HG02943 (cell line): ENCODE results near the gene ALDH1A2.
"Not testable (repeated sequence)": the region's sequence is repeated elsewhere in the genome, so short reads cannot be mapped to it uniquely, and the experiment has no call there.

Source experiments
- ATAC-seq: cut with Tn5 transposase; IDR thresholded peaks from one replicate; pipeline ENCODE4 v1.9.1; 2021; ENCODE audit warnings: mild to moderate bottlenecking, low read depth, moderate library complexity; ENCODE audit not compliant: unreplicated experiment

ALDH1A2 gene

DNA sequence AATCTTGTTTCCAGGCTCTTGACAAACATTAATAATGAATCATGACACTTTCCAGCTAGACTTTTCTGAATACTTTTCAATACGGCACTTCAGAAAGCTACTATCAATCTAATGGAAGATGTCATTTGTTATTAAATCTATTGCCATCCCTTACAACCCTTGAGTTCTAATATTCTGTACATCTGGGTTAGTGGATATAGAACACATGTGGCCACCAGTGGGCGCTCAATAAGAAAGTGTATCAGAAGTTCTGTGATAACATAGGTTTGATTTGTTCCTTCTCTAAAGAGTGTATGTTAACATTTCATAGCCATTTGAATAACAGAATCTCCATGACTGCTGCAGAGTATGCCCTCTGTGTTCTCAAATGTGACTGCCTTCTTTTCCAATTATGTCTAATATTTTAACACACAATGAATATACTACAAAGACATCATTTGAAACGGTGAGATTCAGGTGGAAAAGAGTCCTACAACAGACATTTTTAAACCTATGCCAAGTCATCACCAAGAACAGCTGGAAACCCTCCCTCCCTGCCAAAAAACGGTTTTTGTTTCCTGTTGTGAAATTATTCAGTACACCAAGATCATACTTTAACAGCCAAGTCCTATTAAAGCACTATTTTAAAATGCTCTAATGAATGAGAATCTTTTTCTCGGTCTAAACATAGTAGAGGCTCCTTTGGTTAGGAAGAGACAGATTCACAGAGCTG, 22.2 kb downstream of the ALDH1A2 start:
- no peak for ATAC-seq

DNA sequence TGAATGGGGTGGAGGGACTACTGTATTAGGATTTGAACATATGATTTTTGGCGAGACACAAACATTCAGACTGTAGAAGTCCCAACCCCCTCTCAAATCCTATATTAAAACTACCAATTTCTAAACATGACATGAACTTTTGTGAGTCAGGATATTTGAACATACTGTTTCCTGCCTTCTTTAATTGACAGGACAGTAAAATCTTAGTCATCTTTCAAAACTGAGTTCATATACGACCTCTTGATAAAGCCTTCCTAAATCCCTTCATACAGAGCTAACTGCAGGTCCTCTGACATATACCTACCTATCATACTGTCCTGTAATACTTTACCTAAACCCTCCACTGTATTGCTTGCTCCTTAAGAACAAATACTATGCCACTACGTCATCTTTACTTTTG, 23.5 kb downstream of the ALDH1A2 start:
- ATAC-seq: no peak

DNA sequence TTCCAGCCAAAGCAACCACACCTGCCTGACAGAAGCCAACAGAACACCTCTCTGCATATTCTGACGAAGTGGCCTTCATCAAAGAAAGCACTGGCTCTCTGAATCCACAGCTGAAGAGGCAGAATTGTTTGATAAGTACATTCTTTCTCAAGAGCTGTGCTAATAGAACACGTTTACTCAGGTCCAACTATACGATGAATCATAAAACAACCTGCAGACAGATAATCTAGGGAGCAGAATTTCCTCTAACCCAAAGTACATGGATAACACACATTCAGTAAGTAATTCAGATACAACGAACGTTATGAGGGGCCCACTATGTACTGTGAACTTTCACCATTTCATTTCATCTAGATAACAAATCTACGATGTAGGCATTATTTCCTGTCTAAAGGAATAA, 25.4 kb downstream of the ALDH1A2 start:
- no peak for ATAC-seq

DNA sequence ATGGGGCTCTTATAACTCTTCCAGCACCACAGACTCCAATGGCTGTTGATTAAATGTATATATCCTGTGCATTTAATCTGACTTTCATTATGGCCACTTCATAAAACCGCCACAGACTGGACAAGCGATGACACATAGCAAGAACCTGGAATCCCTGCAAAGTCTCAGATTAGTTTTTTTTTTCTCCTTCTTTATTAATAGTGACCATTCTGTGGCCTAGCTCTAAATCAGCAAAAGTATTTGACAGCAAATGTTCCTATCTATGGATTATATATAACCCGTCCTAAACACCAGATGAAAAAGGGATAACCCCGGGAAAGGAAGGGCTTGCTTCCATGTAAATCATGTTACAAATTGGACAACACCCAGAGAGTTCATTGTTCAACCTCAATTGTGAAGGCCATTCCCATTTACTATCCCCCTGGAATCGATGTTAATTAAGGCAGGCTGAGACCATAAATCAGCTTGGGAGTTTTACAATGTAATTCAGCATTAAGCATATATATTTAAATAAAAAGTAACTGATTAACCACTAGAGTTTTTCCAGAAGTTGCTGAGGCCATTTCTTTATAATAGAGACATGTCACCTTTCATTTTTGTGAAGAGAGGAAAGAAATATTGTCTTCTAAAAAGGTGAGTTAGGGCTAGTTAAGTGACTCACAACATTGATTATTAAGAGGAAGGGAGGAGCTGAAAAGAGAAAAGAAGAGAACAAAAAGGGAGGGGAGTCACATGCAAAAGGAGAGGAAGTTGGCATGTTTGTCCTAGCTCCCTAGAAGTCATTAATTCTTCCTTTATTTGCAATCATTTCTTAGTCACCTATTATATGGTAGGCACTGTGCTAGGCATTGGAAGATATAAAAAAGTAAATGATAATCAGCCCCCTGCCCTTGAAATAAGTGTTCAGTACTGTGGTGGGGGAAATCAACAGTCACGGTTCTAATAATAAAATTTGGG, 26.2 kb downstream of the ALDH1A2 start:
- no peak for ATAC-seq

DNA sequence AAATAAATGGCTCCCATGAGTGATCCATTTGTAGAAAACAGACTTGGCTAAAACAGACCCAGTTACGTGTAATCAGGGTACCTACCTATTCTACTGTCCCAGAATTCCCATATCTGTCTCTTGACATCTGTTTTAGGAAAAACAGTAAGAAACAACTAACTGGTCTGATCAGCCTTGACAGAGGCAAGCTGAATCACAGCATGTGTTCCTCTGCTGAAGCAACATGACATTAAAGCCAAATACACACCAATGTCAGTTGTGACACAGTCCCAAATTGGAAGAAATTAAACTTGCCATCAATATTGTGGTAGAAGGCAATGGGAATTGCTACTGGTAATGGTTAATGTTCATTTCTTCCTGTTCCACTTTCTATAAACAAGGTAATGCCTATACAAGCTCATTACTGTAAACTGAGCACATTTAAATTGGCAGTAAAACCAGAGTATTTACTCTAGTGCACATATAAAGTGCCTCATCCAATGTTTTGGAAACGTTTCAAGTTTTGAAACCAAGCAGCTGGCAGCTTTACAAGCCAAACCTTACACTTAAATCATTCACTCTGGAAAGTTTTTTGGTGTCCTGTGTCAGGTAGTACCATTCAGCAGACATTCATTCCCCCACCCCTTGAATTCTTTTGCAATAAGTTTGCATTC, 27.0 kb downstream of the ALDH1A2 start:
- no peak for ATAC-seq

DNA sequence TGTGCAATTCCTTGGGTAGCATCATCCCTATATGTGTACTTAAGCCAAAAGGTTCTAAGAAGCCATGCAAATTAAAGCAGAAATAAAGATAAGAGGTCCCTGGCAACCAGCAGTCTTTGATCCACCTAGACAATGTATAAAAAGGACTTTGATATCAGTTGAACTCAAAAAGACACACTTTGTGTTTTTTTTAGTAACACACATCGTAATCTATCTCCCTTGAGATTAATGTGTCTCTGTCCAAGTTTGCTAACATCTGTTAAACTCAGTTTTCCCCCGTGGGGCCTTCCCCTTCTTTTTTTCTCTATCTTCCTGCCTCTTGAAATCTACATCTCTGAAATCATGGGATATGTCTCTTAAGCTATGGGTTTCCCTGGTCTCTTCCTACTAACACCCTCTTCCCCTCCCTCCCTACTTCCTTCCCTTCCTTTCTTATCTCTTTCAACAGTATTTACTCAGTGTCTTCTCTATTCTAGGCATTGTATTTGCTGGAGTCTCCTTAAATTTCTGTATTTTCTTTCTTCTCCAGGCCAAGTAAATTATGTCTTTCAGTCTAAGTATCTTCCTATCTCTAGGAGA, 27.7 kb downstream of the ALDH1A2 start:
- no peak for ATAC-seq

DNA sequence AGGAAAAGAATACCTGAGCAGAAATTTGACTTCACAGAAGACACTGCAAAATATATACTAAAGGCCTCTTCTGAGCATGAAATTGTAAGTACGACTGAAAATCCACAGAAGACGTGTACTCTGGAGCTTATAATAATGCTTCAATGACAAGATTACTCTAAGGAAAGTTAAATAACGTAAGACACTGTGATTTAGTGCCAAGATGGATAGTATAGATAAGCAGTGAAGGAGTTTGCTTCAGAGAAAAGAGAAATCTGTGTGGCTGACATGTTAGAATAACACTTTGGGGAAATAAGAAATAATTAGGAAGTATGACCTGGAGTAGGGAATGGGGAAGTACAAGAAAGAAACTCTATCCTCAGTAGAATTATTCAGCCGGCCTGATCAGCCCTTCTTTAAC, 28.9 kb downstream of the ALDH1A2 start:
- no peak for ATAC-seq

DNA sequence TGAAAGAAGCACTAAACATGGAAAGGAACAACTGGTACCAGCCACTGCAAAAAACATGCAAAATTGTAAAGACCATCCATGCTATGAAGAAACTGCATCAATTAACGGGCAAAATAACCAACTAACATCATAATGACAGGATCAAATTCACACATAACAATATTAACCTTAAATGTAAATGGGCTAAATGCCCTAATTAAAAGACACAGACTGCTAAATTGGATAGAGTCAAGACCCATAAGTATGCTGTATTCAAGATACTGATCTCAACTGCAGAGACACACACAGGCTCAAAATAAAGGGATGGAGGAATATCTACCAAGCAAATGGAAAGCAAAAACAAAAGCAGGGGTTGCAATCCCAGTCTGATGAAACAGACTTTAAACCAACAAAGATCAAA, 37.1 kb downstream of the ALDH1A2 start:
- not testable (repeated sequence) for ATAC-seq

DNA sequence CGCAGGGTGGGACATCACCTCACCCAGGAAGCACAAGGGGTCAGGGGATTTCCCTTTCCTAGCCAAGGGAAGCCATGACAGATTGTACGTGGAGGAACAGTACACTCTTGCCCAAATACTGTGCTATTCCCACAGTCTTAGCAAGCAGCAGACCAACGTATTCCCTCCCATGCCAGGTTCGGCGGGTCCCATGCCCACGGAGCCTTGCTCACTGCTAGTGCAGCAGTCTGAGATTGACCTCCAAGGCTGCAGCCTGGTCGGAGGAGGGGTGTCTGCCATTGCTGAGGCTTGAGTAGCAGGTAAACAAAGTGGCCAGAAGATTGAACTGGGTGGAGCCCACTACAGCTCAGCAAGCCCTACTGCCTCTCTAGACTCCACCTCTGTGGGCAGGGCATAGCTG, 39.0 kb downstream of the ALDH1A2 start:
- ATAC-seq: no peak

DNA sequence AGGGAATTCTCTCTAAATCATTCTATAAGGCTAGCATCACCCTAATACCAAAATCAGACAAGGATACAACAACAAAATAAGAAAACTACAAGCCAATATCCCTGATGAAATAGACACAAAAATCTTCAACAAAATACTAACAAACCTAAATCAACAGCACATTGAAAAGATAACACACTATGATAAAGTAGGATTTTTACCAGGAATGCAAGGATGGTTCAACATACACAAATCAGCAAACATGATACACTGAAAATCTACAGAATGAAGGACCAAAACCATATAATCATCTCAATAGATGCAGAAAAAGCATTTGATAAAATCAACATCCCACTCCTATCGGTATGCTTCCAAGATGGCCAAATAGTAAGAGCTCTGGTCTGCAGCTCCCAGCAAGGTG, 39.5 kb downstream of the ALDH1A2 start:
- no peak for ATAC-seq

DNA sequence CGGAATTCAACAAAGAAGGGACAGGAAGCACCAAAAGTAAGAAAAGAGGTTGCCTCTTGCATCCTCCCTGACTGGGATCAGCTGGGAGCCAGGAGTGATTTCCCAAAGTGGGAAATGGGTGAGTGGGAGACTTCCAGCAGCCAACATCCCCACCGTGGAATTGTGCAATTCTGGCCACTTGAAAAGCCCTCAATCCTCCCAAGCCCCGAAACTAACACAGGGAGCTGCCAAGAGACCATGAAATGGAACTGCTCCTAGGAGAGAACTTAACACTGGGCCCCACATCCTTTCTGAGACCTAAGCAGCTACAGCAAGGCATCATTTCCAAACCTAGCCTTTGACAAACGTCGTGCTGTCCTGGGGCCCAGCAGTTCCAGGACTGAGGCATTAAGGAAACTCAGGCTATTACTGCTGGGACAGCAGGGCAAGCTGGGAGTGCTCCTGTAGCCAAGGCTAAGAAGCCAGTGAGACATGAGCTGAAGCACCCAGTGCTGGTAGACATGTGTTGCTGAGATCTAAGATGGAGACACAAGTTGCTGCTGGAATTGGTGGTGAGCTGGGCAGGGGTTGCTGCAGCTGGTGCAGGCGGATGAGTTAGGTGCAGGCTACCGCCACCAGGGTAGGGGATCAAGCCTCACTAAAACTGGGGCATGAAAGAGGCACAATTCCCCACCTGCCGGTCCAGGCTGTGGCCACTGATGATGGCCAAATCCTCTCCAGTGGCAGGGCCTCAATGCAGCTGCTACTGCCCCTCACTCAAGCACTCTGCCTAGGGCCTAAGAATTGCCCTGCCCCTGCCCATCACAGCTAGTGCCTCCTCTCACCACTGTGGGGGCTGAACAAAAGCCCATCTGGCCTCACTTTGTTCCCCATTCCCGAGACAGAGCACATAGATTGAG, 43.9 kb downstream of the ALDH1A2 start:
- no peak for ATAC-seq

DNA sequence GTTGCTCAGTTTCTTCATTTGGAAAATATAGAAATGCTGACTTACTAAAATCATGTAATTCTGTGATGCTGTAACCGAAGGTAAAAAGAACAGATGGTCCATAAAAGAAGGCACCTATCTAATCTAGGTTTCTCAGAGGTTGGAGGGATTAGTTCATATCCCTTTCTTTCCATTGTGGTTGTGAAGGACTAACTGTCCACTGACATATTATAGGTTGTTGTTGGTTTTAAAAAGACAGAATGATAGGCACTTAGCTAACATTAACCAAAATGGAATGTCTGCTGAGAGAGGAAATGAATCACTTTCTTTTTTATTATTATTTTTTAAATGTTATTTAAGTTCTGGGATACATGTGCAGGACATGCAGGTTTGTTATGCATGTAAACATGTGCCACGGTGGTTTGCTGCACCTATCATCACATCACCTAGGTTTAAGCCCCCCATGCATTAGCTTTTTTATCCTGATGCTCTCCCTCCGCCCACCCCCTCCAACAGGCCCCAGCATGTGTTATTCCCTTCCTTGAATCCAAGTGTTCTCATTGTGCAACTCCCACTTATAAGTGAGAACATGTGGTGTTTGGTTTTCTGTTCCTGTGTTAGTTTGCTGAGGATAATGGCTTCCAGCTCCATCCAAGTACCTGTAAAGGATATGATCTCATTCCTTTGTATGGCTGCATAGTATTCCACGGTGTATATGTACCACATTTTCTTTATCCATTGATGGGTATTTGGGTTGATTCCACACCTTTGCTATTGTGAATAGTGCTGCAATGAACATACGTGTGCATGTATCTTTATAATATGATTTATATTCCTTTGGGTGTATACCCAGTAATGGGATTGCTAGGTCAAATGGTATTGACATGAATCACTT, 45.8 kb downstream of the ALDH1A2 start:
- ATAC-seq: no peak

DNA sequence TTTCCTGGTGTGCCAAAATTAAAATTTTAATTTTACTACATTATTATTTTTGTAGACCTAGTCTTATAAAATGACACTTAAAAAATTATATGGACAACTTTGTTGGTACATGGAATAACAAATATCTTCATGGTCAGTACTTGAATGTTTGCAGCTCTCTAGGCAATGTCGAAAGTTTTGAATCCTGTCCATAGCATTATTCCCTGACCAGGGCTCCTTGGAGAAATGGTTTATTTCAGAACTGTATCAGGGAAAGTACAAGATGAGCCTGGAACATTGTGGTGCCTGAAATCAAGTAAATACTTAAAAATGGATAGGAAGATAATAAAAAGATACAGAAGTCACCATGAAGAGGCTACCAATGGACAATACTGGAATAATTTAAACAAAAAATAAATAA, 47.6 kb downstream of the ALDH1A2 start:
- ATAC-seq: no peak

DNA sequence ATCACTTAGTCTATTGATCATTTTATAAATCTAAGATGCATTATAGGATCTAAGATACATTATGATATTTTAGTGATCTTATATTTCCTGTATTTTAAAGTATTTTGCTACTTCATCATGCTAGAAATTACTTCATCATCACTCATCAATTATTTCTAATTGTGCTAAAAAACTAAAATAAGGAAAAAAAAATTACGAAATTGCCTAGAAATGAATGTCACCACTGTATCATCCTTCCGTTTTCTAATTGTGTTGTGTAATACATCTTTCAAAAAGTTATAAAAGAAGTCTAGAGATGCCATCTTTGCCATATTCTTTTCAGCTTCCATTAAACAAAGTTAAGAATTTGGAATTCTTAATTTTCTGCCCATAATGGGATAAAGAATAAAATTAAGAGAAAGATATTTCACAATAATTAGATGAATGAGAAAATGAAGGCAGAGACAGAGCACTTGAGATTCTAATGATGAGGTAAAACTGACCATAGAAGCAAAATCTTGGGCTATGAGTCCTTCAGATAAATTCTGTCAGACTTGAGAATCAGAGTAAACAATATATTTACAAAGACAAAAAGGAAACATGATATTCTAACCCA, 48.8 kb downstream of the ALDH1A2 start:
- no peak for ATAC-seq

DNA sequence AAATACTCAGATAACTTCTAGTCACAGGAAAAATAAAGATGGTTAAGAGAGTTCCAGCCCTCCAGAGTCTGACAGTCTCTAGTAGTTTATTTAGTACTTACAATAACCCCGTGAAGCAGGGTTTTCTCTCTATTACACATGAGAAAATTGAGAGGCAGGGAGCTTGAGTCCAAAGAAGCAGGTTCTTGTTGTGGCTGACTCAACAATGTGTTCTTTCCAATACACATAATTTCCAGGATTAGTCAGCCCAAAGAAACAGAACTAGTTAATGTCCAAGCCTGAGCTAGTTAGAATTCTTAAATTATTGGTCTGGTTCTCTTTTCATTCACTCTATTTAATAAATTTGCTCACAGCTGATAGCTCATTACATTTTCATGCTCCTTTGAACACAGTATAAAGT, 49.9 kb downstream of the ALDH1A2 start:
- no peak for ATAC-seq

DNA sequence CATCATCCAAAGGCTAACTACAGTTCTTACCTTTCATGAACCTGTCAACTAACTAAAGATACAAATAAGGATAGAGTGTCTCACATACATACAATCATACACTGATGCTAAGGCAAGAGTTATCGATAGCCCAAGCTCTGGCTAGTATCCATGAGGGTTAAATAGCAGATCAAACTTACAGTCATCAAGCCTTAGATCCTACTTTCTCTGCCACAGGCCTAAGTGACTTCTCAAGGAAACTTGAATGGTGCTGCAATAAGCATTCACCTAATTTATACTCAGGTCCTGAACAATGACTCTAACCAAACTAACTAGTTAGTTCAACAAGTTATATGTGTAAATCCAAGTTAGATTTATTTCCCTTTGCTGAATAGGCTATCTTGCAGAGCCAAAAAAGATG, 51.0 kb downstream of the ALDH1A2 start:
- ATAC-seq: no peak

DNA sequence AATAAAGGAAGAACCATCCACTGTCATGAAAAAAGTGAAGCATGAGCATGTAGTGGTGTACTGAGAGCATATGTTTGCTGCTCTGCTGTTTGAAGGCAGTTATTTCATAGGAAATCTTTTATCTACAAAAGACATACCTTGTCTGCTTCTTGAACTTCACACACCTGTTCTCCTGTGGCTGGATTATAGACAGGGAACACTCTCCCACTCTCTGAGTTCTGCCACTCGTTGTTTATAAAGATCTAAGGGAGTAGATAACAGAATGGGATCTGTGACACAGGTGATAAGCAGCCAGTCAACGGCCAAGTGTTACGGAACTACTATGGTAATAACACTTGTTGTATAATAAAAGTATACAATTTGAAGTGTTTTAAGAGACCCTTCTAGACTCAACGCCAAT, 51.5 kb downstream of the ALDH1A2 start:
- no peak for ATAC-seq

DNA sequence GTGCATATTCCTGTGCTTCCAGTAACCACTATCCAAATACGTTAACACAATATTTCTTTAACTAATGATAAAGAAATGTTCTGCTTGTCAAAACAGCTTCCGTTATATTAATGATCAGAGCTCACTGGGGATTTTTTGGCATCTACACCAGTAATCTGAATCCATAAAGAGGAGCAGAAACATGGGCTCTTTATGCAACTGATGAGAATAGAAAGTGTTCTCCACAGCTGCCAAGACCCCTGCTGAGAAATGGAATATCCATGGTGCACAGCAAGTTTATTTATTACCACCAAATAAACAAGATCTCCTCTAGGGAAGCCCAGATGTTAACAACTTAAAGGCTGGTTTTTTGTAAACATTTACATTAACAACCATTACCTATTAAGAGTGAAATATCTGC, 54.5 kb downstream of the ALDH1A2 start:
- no peak for ATAC-seq

DNA sequence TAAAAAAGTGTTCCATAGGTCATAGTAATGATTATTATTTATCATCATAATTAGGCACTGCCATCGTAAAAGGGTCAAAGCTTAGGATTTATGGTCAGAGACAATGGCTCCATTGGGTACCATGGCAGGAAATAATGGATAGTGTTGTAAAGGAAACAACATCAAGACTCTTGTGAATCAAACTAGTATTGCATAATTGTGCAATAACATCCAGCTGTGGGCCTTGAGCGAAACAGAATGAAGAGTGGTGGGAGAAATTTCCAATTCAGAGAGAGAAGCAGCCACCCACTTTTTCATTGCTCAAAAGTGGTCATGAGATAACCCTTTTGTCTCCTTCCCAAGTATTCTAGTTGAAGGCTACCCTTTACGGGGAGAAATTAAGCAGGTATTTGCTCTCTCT, 61.7 kb downstream of the ALDH1A2 start:
- no peak for ATAC-seq
